ENCODE results near the gene HS3ST5.
"Not testable (repeated sequence)": the region's sequence is repeated elsewhere in the genome, so short reads cannot be mapped to it uniquely, and the experiment has no call there.

DNA sequence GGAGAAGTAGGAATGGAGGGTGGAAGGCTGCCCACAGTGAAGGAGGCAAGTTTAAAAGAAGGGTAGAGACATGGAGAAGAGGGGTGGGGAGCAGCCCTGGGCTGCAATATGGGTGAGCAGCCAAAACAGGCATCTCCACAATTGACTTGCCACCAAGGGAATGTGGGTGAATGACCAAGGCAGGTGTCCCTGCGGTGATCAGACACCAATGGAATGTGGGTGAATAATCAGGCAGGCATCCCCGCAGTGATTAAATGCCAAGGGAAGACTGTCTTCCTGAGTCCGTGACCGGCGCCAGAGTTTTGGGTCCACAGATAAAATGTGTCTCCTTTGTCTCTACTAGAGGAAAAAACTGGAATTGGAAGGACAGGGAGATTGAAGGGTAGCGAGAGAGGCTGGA is 325.7 kb downstream of the HS3ST5 start:
- TF ChIP-seq, protein P1, sequence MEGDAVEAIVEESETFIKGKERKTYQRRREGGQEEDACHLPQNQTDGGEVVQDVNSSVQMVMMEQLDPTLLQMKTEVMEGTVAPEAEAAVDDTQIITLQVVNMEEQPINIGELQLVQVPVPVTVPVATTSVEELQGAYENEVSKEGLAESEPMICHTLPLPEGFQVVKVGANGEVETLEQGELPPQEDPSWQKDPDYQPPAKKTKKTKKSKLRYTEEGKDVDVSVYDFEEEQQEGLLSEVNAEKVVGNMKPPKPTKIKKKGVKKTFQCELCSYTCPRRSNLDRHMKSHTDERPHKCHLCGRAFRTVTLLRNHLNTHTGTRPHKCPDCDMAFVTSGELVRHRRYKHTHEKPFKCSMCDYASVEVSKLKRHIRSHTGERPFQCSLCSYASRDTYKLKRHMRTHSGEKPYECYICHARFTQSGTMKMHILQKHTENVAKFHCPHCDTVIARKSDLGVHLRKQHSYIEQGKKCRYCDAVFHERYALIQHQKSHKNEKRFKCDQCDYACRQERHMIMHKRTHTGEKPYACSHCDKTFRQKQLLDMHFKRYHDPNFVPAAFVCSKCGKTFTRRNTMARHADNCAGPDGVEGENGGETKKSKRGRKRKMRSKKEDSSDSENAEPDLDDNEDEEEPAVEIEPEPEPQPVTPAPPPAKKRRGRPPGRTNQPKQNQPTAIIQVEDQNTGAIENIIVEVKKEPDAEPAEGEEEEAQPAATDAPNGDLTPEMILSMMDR (IDR thresholded peaks at IDR 0.05; ENCODE audit: low read length), result not testable (repeated sequence)
- TF ChIP-seq EZH2 (optimal IDR thresholded peaks at IDR 0.05; ENCODE audit: low read depth, low read length), result not testable (repeated sequence)

Data from MM.1S (cell line).